Measurements from ENCODE around the gene NOL9. TPM values are rescaled to one million over a fixed set of nuclear protein-coding genes. Genes with fewer than 3 reads are reported as not detected.
A peak's percentile ranks its signal among the peaks of the same experiment; 100 is the strongest.

NOL9 gene
- total and polyA plus RNA-seq, 4 experiments from 2014 or later: 12.7 to 60.9 (median 46.3) TPM

DNA sequence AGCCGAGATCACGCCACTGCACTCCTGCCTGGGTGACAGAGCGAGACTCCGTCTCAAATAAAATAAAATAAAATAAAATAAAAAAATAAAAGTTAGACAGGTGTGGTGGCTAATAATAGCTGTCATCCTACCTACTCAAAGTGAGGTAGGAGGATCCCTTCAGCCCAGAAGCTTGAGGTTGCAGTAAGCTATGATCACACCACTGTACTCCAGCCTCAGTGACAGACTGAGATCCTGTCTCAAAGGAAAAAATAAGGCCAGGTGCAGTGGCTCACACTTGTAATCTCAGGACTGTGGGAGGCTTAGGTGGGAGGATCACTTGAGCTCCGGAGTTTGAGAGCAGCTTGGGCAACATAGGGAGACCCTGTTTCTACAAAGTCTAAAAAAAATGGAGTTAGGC is 18.0 kb downstream of the NOL9 start:
- Histone ChIP-seq H3K9me3 (ENCODE audit: control insufficient read depth in 1 of 2, low read length in 2 of 2) (no peaks in the 10 kb centered on the region), H3K27me3 (ENCODE audit: insufficient read depth, low read length) (no peaks in the 10 kb centered on the region), H3K4me1 (ENCODE audit: insufficient read depth, low read length) (no peaks in the 10 kb centered on the region), H3K27ac (ENCODE audit: low read depth, low read length) (no peak overlapping the region), H3K36me3 (ENCODE audit: insufficient read depth, low read length) (peaks cover 31% of the 10 kb centered on the region), H3K4me3 (ENCODE audit: low read length in 2 of 2) (no peak overlapping the region)
- POLR2A ChIA-PET (ENCODE audit: partially characterized antibody): interaction anchor here (0.6 to 2.8 kb wide), 2 partner anchors 18 to 65 kb away, joined by 3 to 14 read pairs; partner anchors contain the start of genes NOL9 and TAS1R1
- peak overlapping the region in 1 of 7 donors; percentile 13 for H3K27ac Mint-ChIP-seq
- H3K27me3 Mint-ChIP-seq: no peaks in the 10 kb centered on the region
- intact Hi-C loops (cut with micrococcal nuclease): no loop called here
- CTCF ChIA-PET (ENCODE audit: partially characterized antibody): interaction anchor here (1.5 to 5.0 kb wide), 4 partner anchors 10 to 18 kb away, joined by 3 to 36 read pairs (median 6); partner anchors contain the start of genes NOL9 and TAS1R1
- H3K4me1 Mint-ChIP-seq: peaks cover 6 to 14% (median 9%) of the 10 kb centered on the region in 4 donors
- H3K9me3 Mint-ChIP-seq: no peaks in the 10 kb centered on the region
- DNase-seq: no peak
- H3K4me3 Mint-ChIP-seq: no peak overlapping the region
- H3K36me3 Mint-ChIP-seq: peaks cover 25 to 56% of the 10 kb centered on the region in 2 donors

DNA sequence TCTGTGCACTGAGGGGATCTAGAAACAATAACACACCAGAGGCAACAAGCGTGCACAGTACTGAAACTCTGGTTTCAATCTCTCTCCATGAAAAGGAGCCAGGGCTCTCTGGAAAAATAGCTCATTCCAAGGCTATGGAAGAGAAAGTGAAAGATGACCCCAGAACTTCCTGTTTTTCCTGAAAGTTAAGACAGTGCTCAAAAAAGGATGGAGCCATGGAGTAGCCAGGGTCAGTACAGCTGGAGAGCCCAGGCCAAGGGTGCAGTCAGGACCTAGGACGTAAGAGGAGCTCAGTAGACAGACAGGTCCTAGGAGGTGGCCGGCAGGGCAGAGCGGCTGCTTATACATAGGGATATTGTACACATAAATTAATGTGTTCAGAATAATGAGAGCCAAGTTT is 19.1 kb downstream of the NOL9 start:
- H3K4me3 ChIP-seq (ENCODE audit: low read length in 2 of 2): no peak overlapping the region
- no peaks in the 10 kb centered on the region for H3K27me3 ChIP-seq (ENCODE audit: insufficient read depth, low read length)
- peaks cover 38% of the 10 kb centered on the region for H3K36me3 ChIP-seq (ENCODE audit: insufficient read depth, low read length)
- H3K27me3 Mint-ChIP-seq: no peaks in the 10 kb centered on the region
- no peaks in the 10 kb centered on the region for H3K9me3 Mint-ChIP-seq
- no peak overlapping the region for H3K4me3 Mint-ChIP-seq
- CTCF ChIA-PET (ENCODE audit: partially characterized antibody): interaction anchor here (1.0 to 5.0 kb wide), 6 partner anchors 9 to 111 kb away, joined by 4 to 36 read pairs (median 6); partner anchors contain the start of genes NOL9 and TAS1R1
- H3K4me1 ChIP-seq (ENCODE audit: insufficient read depth, low read length): no peaks in the 10 kb centered on the region
- intact Hi-C loops (cut with micrococcal nuclease): no loop called here
- H3K4me1 Mint-ChIP-seq: peaks cover 6 to 14% (median 9%) of the 10 kb centered on the region in 4 donors
- DNase-seq: no peak
- no peak overlapping the region for H3K27ac ChIP-seq (ENCODE audit: low read depth, low read length)
- POLR2A ChIA-PET (ENCODE audit: partially characterized antibody): interaction anchor here (1.4 to 2.8 kb wide), 2 partner anchors 10 to 19 kb away, joined by 4 to 14 read pairs; partner anchors contain the start of genes NOL9 and TAS1R1
- H3K27ac Mint-ChIP-seq: peak overlapping the region in 5 of 7 donors; percentile 37 to 92 (median 55)
- no peaks in the 10 kb centered on the region for H3K9me3 ChIP-seq (ENCODE audit: control insufficient read depth in 1 of 2, low read length in 2 of 2)
- H3K36me3 Mint-ChIP-seq: peaks cover 25 to 62% of the 10 kb centered on the region in 2 donors

DNA sequence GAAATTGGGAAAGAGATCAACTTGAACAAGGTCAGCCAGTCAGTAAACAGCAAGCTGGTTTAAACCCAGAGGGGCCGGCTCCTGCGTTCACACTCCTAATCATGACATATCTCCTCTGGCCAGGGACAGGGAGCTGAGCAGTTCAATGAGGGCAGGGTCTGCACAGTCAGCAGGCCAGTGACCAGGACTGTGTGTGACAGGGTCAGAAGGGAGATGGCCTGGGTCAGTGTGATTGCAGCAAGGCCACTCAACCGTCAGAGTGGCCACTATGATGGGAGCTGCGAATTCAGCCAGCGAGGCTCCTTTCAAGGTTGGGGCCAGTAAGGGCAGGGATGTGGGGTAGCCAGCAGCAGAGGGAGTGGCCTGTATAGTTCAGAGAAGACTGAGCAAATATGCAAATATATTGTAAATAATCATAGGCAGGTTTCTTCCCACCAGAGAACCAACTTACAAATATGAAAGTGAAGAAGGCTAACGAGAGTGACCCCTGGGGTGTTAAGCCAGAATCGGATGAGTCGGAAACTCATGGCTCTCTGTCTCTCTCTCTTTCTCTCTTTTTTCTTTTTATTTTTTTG is 20.0 kb downstream of the NOL9 start:
- no peaks in the 10 kb centered on the region for H3K9me3 ChIP-seq (ENCODE audit: control insufficient read depth in 1 of 2, low read length in 2 of 2)
- peaks cover 6 to 12% (median 9%) of the 10 kb centered on the region in 4 donors for H3K4me1 Mint-ChIP-seq
- peaks cover 38% of the 10 kb centered on the region for H3K36me3 ChIP-seq (ENCODE audit: insufficient read depth, low read length)
- H3K4me3 ChIP-seq (ENCODE audit: low read length in 2 of 2): no peak overlapping the region
- no peaks in the 10 kb centered on the region for H3K4me1 ChIP-seq (ENCODE audit: insufficient read depth, low read length)
- intact Hi-C loops (cut with micrococcal nuclease): no loop called here
- no peak overlapping the region for H3K27ac ChIP-seq (ENCODE audit: low read depth, low read length)
- H3K36me3 Mint-ChIP-seq: peaks cover 21 to 58% of the 10 kb centered on the region in 2 donors
- H3K9me3 Mint-ChIP-seq: no peaks in the 10 kb centered on the region
- CTCF ChIA-PET (ENCODE audit: partially characterized antibody): interaction anchor here (1.0 to 5.0 kb wide), 3 partner anchors 13 to 44 kb away, joined by 4 to 36 read pairs (median 7); partner anchors contain the start of genes NOL9 and TAS1R1
- no peaks in the 10 kb centered on the region for H3K27me3 ChIP-seq (ENCODE audit: insufficient read depth, low read length)
- H3K27me3 Mint-ChIP-seq: no peaks in the 10 kb centered on the region
- no peak overlapping the region for H3K4me3 Mint-ChIP-seq
- POLR2A ChIA-PET (ENCODE audit: partially characterized antibody): interaction anchor here (0.6 to 1.4 kb wide), 2 partner anchors 11 to 68 kb away, joined by 3 to 4 read pairs; no protein-coding TSS in a partner anchor
- peak overlapping the region in 1 of 7 donors; percentile 52 for H3K27ac Mint-ChIP-seq
- DNase-seq: no peak

DNA sequence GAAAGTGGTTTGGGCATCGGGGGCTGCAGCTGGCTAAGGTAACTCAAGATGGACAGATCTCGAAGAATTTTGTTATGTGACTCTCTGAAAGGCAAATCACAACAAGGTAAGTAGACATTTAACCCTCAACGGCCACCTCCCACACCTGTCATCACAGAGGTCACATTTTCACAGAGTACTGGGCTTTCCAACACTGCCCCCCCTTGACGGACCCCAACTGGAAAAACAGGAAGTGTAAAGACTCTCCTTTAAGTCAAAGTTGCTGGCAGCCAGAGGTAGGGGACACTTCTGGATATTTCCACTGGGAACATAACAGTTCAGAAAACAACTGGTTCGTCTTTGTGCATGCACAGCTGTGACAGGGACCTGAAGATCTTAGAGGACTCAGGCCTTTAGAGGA is 22.3 kb downstream of the NOL9 start:
- intact Hi-C loops (cut with micrococcal nuclease): no loop called here
- no peaks in the 10 kb centered on the region for H3K4me1 ChIP-seq (ENCODE audit: insufficient read depth, low read length)
- Mint-ChIP-seq H3K27ac (peak overlapping the region in 3 of 7 donors; percentile 37 to 47 (median 47)), H3K36me3 (peaks cover 28 to 63% of the 10 kb centered on the region in 2 donors), H3K4me1 (peaks cover 2 to 6% (median 5%) of the 10 kb centered on the region in 4 donors), H3K27me3 (no peaks in the 10 kb centered on the region), H3K9me3 (no peaks in the 10 kb centered on the region), H3K4me3 (no peak overlapping the region)
- ChIA-PET CTCF (ENCODE audit: partially characterized antibody) (no interaction called here), POLR2A (ENCODE audit: partially characterized antibody) (no interaction called here)
- H3K27ac ChIP-seq (ENCODE audit: low read depth, low read length): no peak overlapping the region
- peaks cover 52% of the 10 kb centered on the region for H3K36me3 ChIP-seq (ENCODE audit: insufficient read depth, low read length)
- H3K4me3 ChIP-seq (ENCODE audit: low read length in 2 of 2): no peak overlapping the region
- H3K27me3 ChIP-seq (ENCODE audit: insufficient read depth, low read length): no peaks in the 10 kb centered on the region
- DNase-seq: no peak
- no peaks in the 10 kb centered on the region for H3K9me3 ChIP-seq (ENCODE audit: control insufficient read depth in 1 of 2, low read length in 2 of 2)

DNA sequence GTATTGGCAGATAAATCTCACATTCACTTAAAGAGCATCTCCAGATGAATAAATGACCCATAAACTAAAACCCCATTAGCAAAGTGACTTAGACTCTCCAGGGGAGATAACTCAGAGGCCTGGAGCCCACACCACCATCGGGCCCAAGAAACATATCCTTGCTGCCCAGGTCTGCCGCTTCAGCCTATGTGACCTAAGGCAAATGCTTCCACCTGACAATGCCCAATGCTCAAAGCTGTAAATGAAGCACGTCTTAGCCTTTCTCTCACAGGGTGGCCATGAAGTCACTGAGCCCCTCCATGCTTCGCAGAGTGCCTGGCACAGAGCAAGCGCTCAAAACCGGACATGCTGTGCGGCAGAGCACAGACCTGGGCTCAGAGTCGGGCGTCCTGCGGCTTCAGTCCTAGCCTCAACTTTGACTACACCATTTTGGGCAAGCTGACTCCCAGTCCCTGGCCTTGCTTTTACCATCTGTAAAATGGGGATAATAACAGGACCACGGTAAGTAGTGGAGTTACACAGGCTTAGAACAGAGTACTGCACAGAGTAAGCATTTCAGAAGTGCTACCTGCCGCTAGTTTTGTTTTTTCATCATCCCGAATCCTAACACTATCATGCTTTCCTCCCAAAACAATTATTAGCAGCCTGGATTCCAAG is 23.7 kb downstream of the NOL9 start:
- no peak overlapping the region for H3K27ac Mint-ChIP-seq
- peaks cover 0 to 6% (median 4%) of the 10 kb centered on the region in 4 donors for H3K4me1 Mint-ChIP-seq
- H3K4me3 Mint-ChIP-seq: no peak overlapping the region
- no peak overlapping the region for H3K27ac ChIP-seq (ENCODE audit: low read depth, low read length)
- no peaks in the 10 kb centered on the region for H3K4me1 ChIP-seq (ENCODE audit: insufficient read depth, low read length)
- no peak for DNase-seq
- intact Hi-C loops (cut with micrococcal nuclease): no loop called here
- peaks cover 63% of the 10 kb centered on the region for H3K36me3 ChIP-seq (ENCODE audit: insufficient read depth, low read length)
- H3K36me3 Mint-ChIP-seq: peaks cover 35 to 73% of the 10 kb centered on the region in 2 donors
- no peaks in the 10 kb centered on the region for H3K9me3 Mint-ChIP-seq
- H3K27me3 Mint-ChIP-seq: no peaks in the 10 kb centered on the region
- ChIA-PET CTCF (ENCODE audit: partially characterized antibody) (no interaction called here), POLR2A (ENCODE audit: partially characterized antibody) (no interaction called here)
- no peaks in the 10 kb centered on the region for H3K9me3 ChIP-seq (ENCODE audit: control insufficient read depth in 1 of 2, low read length in 2 of 2)
- H3K27me3 ChIP-seq (ENCODE audit: insufficient read depth, low read length): no peaks in the 10 kb centered on the region
- no peak overlapping the region for H3K4me3 ChIP-seq (ENCODE audit: low read length in 2 of 2)

DNA sequence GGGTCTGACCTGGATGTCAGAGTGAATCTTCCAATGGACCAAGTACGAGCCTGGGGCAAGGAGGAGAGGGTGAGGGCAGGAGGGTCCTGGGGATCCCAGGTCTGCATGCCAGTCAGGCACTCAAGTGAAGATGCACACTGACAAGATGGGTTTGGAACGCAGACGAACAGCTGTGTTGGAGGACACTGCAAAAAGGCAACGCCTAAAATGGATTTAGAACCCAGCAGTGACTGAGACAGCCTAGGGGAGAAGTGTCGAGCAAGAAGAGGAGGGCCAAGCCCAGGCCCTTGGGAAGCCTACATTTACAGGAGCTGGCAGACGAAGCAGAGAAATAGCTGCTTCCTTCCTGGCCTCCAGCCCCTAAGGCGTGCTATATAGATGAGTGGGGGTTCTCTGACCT is 25.8 kb downstream of the NOL9 start:
- Mint-ChIP-seq H3K36me3 (peaks cover 43 to 77% of the 10 kb centered on the region in 2 donors), H3K4me1 (peaks cover 0 to 4% (median 2%) of the 10 kb centered on the region in 4 donors), H3K27me3 (no peaks in the 10 kb centered on the region), H3K9me3 (no peaks in the 10 kb centered on the region), H3K27ac (peak overlapping the region in 2 of 7 donors; percentile 59 to 73), H3K4me3 (no peak overlapping the region)
- CTCF ChIA-PET (ENCODE audit: partially characterized antibody): interaction anchor here (0.8 to 1.5 kb wide), 2 partner anchors 30 to 119 kb away, joined by 4 to 5 read pairs; no protein-coding TSS in a partner anchor
- Histone ChIP-seq H3K27ac (ENCODE audit: low read depth, low read length) (no peak overlapping the region), H3K27me3 (ENCODE audit: insufficient read depth, low read length) (no peaks in the 10 kb centered on the region), H3K9me3 (ENCODE audit: control insufficient read depth in 1 of 2, low read length in 2 of 2) (no peaks in the 10 kb centered on the region), H3K4me1 (ENCODE audit: insufficient read depth, low read length) (no peaks in the 10 kb centered on the region), H3K4me3 (ENCODE audit: low read length in 2 of 2) (no peak overlapping the region), H3K36me3 (ENCODE audit: insufficient read depth, low read length) (peaks cover 61% of the 10 kb centered on the region)
- DNase-seq: no peak
- POLR2A ChIA-PET (ENCODE audit: partially characterized antibody): no interaction called here
- intact Hi-C loops (cut with micrococcal nuclease): no loop called here

DNA sequence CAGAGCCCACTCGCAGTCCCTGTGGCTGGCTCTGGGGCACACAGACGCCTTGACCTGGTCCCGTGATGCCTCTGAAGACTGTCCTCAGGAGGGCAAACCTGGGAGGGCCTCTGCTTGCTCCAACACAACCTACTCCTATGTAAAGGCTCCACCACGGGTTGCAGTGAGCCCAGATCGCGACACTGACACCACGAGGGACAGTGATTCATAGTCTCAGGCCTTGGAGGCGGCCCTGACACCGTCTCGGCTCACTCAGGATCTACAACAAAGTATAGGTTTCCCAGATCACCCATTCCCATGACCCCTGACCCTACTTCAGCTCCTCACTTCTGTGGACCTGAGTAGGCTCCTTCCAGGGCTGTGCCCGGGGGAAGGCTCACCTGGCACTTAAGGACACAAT is 28.0 kb downstream of the NOL9 start:
- H3K27me3 Mint-ChIP-seq: no peaks in the 10 kb centered on the region
- peaks cover 32 to 59% of the 10 kb centered on the region in 2 donors for H3K36me3 Mint-ChIP-seq
- Histone ChIP-seq H3K4me3 (ENCODE audit: low read length in 2 of 2) (no peak overlapping the region), H3K27me3 (ENCODE audit: insufficient read depth, low read length) (no peaks in the 10 kb centered on the region), H3K27ac (ENCODE audit: low read depth, low read length) (no peak overlapping the region), H3K4me1 (ENCODE audit: insufficient read depth, low read length) (no peaks in the 10 kb centered on the region), H3K36me3 (ENCODE audit: insufficient read depth, low read length) (peaks cover 39% of the 10 kb centered on the region), H3K9me3 (ENCODE audit: control insufficient read depth in 1 of 2, low read length in 2 of 2) (no peaks in the 10 kb centered on the region)
- H3K9me3 Mint-ChIP-seq: no peaks in the 10 kb centered on the region
- peaks cover 0 to 4% (median 2%) of the 10 kb centered on the region in 4 donors for H3K4me1 Mint-ChIP-seq
- H3K27ac Mint-ChIP-seq: peak overlapping the region in 2 of 7 donors; percentile 6 to 22
- POLR2A ChIA-PET (ENCODE audit: partially characterized antibody): interaction anchor here (2.0 kb wide), 1 partner anchor 19 kb away, joined by 6 read pairs; no protein-coding TSS in a partner anchor
- no peak overlapping the region for H3K4me3 Mint-ChIP-seq
- intact Hi-C loops (cut with micrococcal nuclease): no loop called here
- CTCF ChIA-PET (ENCODE audit: partially characterized antibody): interaction anchor here (1.2 to 2.6 kb wide), 3 partner anchors 10 to 39 kb away, joined by 3 to 9 read pairs (median 3); no protein-coding TSS in a partner anchor
- no peak for DNase-seq

All from CD4-positive, alpha-beta memory T cell (primary cell).